Erythroblast (primary cell): ENCODE measurements around the gene C5orf58.

ENCODE experiments used
- GATA1 ChIP-seq: IDR thresholded peaks from 2 replicates; pipeline ENCODE4 v1.6.1; 2011; ENCODE audit warnings: low read depth, mild to moderate bottlenecking, control low read depth, low read length, moderate library complexity
- POLR2A ChIP-seq: IDR thresholded peaks from 2 replicates; pipeline ENCODE4 v1.6.1; 2011; ENCODE audit warnings: mild to moderate bottlenecking, low read length

DNA sequence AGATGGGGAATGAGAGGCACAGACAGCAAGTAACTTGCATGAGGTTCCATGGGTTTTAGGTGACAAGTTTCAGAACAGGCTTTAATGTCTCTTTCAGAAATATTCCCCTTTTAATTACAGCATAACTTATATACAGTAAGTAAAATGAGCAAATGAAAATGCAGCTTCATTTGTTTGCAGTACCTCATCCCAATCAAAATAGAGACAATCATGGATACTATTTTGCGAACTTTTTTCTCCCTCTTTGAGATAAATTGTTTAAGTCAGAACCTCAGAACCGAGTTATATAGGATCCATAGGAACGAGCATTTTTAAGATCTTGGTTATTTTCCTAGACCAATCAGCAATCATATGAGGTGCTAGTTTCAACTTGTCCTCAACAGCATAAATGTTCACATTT, 61.3 kb downstream of the C5orf58 start:
- TF ChIP-seq POLR2A = no peak
- no peak for TF ChIP-seq GATA1
